GM12891 (cell line): ENCODE results near the gene IFNLR1.

Experiments
- POLR2A ChIP-seq: IDR thresholded peaks from 2 replicates; pipeline ENCODE4 v1.6.1; 2011; ENCODE audit warnings: low read depth, low read length, control low read depth
- POLR2AphosphoS5 ChIP-seq: IDR thresholded peaks from 2 replicates; pipeline ENCODE4 v1.6.1; 2011; ENCODE audit warnings: low read depth, low read length, control low read depth
- POU2F2 ChIP-seq: IDR thresholded peaks from 2 replicates; pipeline ENCODE4 v1.6.1; 2011; ENCODE audit warnings: low read depth, mild to moderate bottlenecking, control low read depth, low read length, moderate library complexity
- TAF1 ChIP-seq: IDR thresholded peaks from 2 replicates; pipeline ENCODE4 v1.6.1; 2011; ENCODE audit warnings: low read depth, low read length, control low read depth

- no peak for TF ChIP-seq POLR2A
- no peak for TF ChIP-seq POLR2AphosphoS5
- no peak for TF ChIP-seq TAF1
- no peak for TF ChIP-seq POU2F2
Observed at GRCh38 chr1:24191860-24192259, 4.8 kb upstream of the IFNLR1 start.
